Measurements from ENCODE around the gene CYTH1. TPM values are rescaled to one million over a fixed set of nuclear protein-coding genes. Genes with fewer than 3 reads are reported as not detected.

CYTH1 gene
- total and polyA plus RNA-seq, 12 donors: 26.0 to 141 (median 46.2) TPM

GRCh38 chr17:78694805-78695531, 87.1 kb downstream of the CYTH1 start:
- H3K4me3 ChIP-seq: no peak overlapping the region
- TF ChIP-seq CTCF (IDR thresholded peaks at IDR 0.05): no peak
- no peak for TF ChIP-seq POLR2A (IDR thresholded peaks at IDR 0.05)
- DNase-seq: peak in 1 of 7 donors; percentile 40
- H3K27ac ChIP-seq: no peak overlapping the region
- WGBS, 4 donors: 91 to 92% (median 91%) methylated on average over 16 of the region's 16 CpGs
- no peaks in the 10 kb centered on the region for H3K9me3 ChIP-seq (replicated peaks in 1 of 3)
- intact Hi-C loops (cut with DNase I): no loop called here
- H3K36me3 ChIP-seq (replicated peaks in 1 of 2): peaks cover 0 to 48% of the 10 kb centered on the region in 2 donors
- H3K4me1 ChIP-seq (replicated peaks in 1 of 2): no peaks in the 10 kb centered on the region
- H3K27me3 ChIP-seq: no peaks in the 10 kb centered on the region

GRCh38 chr17:78693346-78694083, 88.6 kb downstream of the CYTH1 start:
- intact Hi-C loops (cut with DNase I): no loop called here
- peaks cover 0 to 35% of the 10 kb centered on the region in 2 donors for H3K36me3 ChIP-seq (replicated peaks in 1 of 2)

GRCh38 chr17:78692460-78693010, 89.5 kb downstream of the CYTH1 start:
- Histone ChIP-seq H3K36me3 (replicated peaks in 1 of 2) (peaks cover 0 to 38% of the 10 kb centered on the region in 2 donors), H3K9me3 (replicated peaks in 1 of 3) (no peaks in the 10 kb centered on the region), H3K4me3 (no peak overlapping the region), H3K27me3 (no peaks in the 10 kb centered on the region), H3K4me1 (replicated peaks in 1 of 2) (no peaks in the 10 kb centered on the region), H3K27ac (no peak overlapping the region)
- intact Hi-C loops (cut with DNase I): no loop called here
- WGBS, 4 donors: 91 to 95% (median 93%) methylated on average over 14 to 15 of the region's 15 CpGs
- no peak for TF ChIP-seq POLR2A (IDR thresholded peaks at IDR 0.05)
- TF ChIP-seq CTCF (IDR thresholded peaks at IDR 0.05): no peak
- DNase-seq: peak in 1 of 7 donors; percentile 17

More at GRCh38 chr17:78693346-78694083, 88.6 kb downstream of the CYTH1 start:
- Histone ChIP-seq H3K4me3 (no peak overlapping the region), H3K27ac (no peak overlapping the region), H3K9me3 (replicated peaks in 1 of 3) (no peaks in the 10 kb centered on the region), H3K4me1 (replicated peaks in 1 of 2) (no peaks in the 10 kb centered on the region), H3K27me3 (no peaks in the 10 kb centered on the region)
- WGBS, 4 donors: 87 to 93% (median 89%) methylated on average over 8 of the region's 8 CpGs
- DNase-seq: peak in 1 of 7 donors; percentile 33
- TF ChIP-seq CTCF (IDR thresholded peaks at IDR 0.05): no peak
- TF ChIP-seq POLR2A (IDR thresholded peaks at IDR 0.05): no peak

- Histone ChIP-seq H3K36me3 (replicated peaks in 1 of 2) (peaks cover 0 to 35% of the 10 kb centered on the region in 2 donors), H3K27me3 (no peaks in the 10 kb centered on the region), H3K4me1 (replicated peaks in 1 of 2) (no peaks in the 10 kb centered on the region), H3K9me3 (replicated peaks in 1 of 3) (no peaks in the 10 kb centered on the region), H3K27ac (no peak overlapping the region), H3K4me3 (no peak overlapping the region)
- intact Hi-C loops (cut with DNase I): no loop called here
- TF ChIP-seq POLR2A (IDR thresholded peaks at IDR 0.05): no peak
- TF ChIP-seq CTCF (IDR thresholded peaks at IDR 0.05): no peak
- peak in 1 of 7 donors; percentile 36 for DNase-seq
- WGBS, 4 donors: 91 to 100% (median 94%) methylated on average over 2 of the region's 2 CpGs
These were observed 93.0 kb downstream of the CYTH1 start for GRCh38 chr17:78689029-78689428.

All from adrenal gland (tissue), 12 donors.